ENCODE measurements around the gene SERPINE3. TPM values are rescaled to one million over a fixed set of nuclear protein-coding genes. Genes with fewer than 3 reads are reported as not detected.

Gene SERPINE3
- total RNA-seq, 2 donors from 2014 or later: not detected

GRCh38 chr13:51321836-51322235 is 17.7 kb upstream of the SERPINE3 start:
- TF ChIP-seq POLR2A (IDR thresholded peaks at IDR 0.05): no peak
- no peak overlapping the region for H3K27ac ChIP-seq
- H3K27me3 ChIP-seq (replicated peaks; ENCODE audit: insufficient read depth): no peaks in the 10 kb centered on the region
- intact Hi-C loops (cut with DNase I): no loop called here
- no peaks in the 10 kb centered on the region for H3K4me1 ChIP-seq (replicated peaks)
- no peak overlapping the region for H3K4me3 ChIP-seq
- no peaks in the 10 kb centered on the region for H3K9me3 ChIP-seq
- 78% methylated on average over 2 of the region's 2 CpGs for WGBS
- DNase-seq (ENCODE audit: low spot score): no peak
- no peaks in the 10 kb centered on the region for H3K36me3 ChIP-seq

- intact Hi-C loops (cut with DNase I): no loop called here
- Histone ChIP-seq H3K4me3 (no peak overlapping the region), H3K27me3 (replicated peaks; ENCODE audit: insufficient read depth) (no peaks in the 10 kb centered on the region), H3K27ac (no peak overlapping the region), H3K36me3 (no peaks in the 10 kb centered on the region), H3K4me1 (replicated peaks) (no peaks in the 10 kb centered on the region), H3K9me3 (no peaks in the 10 kb centered on the region)
- 94% methylated on average over 3 of the region's 3 CpGs for WGBS
- no peak for TF ChIP-seq CTCF (IDR thresholded peaks at IDR 0.05)
- TF ChIP-seq POLR2AphosphoS5 (IDR thresholded peaks at IDR 0.05): no peak
- TF ChIP-seq POLR2A (IDR thresholded peaks at IDR 0.05): no peak
- no peak for DNase-seq (ENCODE audit: low spot score)
Observed at GRCh38 chr13:51322826-51323225, 16.7 kb upstream of the SERPINE3 start.

DNA sequence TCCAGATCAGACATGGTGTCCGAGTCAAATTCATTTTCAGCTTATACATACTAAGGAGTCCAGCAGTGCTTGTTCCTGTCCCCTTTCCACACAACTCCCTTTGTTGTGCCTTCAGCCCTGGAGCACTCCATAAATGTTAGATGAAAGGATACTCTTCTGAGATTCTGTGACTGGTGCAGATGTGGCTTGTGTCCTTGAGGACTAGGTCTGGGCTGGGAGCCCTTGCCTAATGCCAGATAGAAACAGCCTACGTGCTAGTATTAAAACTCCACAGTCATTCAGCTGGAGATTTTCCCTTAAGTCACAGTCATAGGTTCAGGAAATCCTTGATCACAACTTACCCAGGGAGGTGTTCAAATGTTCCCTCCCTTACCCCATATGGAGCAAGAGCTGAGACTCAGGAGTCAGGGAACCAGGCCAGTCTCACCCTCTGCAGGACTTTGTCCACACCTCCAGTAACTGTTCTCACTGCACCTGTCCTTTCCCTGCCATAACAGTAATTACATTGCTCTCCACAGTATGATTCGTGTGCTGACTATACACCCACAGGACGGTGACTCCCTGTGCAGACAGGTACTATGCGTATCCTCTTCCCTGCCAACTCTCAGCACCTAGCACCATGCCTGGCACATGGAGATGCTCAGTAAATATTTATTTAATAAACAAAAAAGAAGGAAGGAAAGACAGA is 15.5 kb upstream of the SERPINE3 start:
- Histone ChIP-seq H3K4me3 (no peak overlapping the region), H3K9me3 (no peaks in the 10 kb centered on the region), H3K27me3 (replicated peaks; ENCODE audit: insufficient read depth) (no peaks in the 10 kb centered on the region), H3K4me1 (replicated peaks) (no peaks in the 10 kb centered on the region), H3K36me3 (no peaks in the 10 kb centered on the region), H3K27ac (no peak overlapping the region)
- peak; percentile 10 for DNase-seq (ENCODE audit: low spot score)
- no peak for TF ChIP-seq CTCF (IDR thresholded peaks at IDR 0.05)
- TF ChIP-seq POLR2A (IDR thresholded peaks at IDR 0.05): no peak
- TF ChIP-seq POLR2AphosphoS5 (IDR thresholded peaks at IDR 0.05): peak; percentile 42
- 75% methylated on average over 5 of the region's 5 CpGs for WGBS
- intact Hi-C loops (cut with DNase I): no loop called here

DNA sequence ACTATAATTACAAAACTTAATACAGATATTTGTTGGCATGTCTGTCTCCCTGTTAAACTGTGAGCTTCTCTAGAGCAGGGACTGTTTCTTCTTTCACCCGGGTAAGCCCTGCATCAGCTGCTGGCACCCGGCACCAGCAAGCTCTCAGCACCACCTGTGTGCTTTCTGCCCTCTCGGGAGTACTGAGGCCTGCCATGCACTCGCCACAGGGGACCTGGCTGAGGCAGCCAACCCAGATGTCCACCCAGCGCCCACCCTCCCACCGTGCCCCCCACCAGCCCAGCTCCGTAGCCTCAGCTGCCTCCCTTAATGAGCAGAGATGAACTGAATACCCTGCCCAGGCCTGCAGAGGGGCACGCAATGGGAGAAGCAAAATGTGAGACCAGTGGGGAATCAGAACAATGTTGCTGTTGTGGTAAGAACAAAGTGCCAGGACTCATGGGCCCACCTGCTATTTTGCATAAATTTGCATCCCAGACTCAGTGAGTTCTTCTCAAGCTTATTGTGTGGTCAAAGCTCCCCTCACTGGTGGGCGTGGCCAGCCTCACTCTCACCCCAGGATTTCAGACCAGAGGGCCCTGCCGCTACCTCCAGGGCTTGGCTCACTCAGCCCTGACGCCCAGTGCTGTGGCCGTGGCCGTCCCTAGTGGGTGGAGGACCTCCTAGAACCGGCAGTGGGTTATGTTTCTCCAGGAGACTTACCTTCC is 14.6 kb upstream of the SERPINE3 start:
- H3K27me3 ChIP-seq (replicated peaks; ENCODE audit: insufficient read depth): no peaks in the 10 kb centered on the region
- no peak for TF ChIP-seq CTCF (IDR thresholded peaks at IDR 0.05)
- no peak for TF ChIP-seq POLR2A (IDR thresholded peaks at IDR 0.05)
- TF ChIP-seq POLR2AphosphoS5 (IDR thresholded peaks at IDR 0.05): no peak
- no peak overlapping the region for H3K27ac ChIP-seq
- no peak for DNase-seq (ENCODE audit: low spot score)
- no peaks in the 10 kb centered on the region for H3K36me3 ChIP-seq
- 69% methylated on average over 14 of the region's 14 CpGs for WGBS
- H3K4me3 ChIP-seq: no peak overlapping the region
- H3K9me3 ChIP-seq: no peaks in the 10 kb centered on the region
- intact Hi-C loops (cut with DNase I): no loop called here
- no peaks in the 10 kb centered on the region for H3K4me1 ChIP-seq (replicated peaks)

DNA sequence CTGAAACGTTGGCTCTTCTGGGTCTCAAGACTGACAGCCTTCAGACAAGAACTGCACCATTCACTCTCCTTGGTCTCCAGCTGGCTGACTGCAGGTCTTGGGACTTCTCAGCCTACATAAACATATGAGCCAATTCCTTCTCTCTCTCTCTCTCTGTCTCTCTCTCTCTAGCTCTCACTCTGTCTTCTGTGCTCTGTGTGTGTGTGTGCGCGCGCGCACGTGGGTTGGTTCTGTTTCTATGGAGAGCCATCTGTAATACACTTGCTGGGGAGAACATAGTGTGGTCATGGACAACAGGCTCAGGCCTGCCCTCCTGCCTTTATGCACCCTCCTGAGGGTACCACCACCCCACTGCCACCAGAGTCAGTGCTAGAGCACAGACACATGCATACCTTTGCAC is 13.7 kb upstream of the SERPINE3 start:
- Histone ChIP-seq H3K9me3 (no peaks in the 10 kb centered on the region), H3K27me3 (replicated peaks; ENCODE audit: insufficient read depth) (no peaks in the 10 kb centered on the region), H3K4me3 (no peak overlapping the region), H3K27ac (no peak overlapping the region), H3K36me3 (no peaks in the 10 kb centered on the region), H3K4me1 (replicated peaks) (no peaks in the 10 kb centered on the region)
- intact Hi-C loops (cut with DNase I): no loop called here
- TF ChIP-seq CTCF (IDR thresholded peaks at IDR 0.05): no peak
- no peak for TF ChIP-seq POLR2AphosphoS5 (IDR thresholded peaks at IDR 0.05)
- TF ChIP-seq POLR2A (IDR thresholded peaks at IDR 0.05): no peak
- 86% methylated on average over 6 of the region's 6 CpGs for WGBS
- no peak for DNase-seq (ENCODE audit: low spot score)

Measured in prostate gland (tissue), 2 donors.